Stimulated activated CD4-positive, alpha-beta T cell treated with anti-CD3 and anti-CD28 coated beads, Interleukin-15, amount 100 ng/mL, for 1 hour (primary cell): Measurements from ENCODE around the gene MFSD6L.

ENCODE experiments used
- DNase-seq, 2 donors: peaks; one replicate each; pipeline ENCODE4 v3.0.0-alpha.2; 2020; ENCODE audit warnings: low read depth in 1 of 2, low spot score in 1 of 2

MFSD6L gene

DNA sequence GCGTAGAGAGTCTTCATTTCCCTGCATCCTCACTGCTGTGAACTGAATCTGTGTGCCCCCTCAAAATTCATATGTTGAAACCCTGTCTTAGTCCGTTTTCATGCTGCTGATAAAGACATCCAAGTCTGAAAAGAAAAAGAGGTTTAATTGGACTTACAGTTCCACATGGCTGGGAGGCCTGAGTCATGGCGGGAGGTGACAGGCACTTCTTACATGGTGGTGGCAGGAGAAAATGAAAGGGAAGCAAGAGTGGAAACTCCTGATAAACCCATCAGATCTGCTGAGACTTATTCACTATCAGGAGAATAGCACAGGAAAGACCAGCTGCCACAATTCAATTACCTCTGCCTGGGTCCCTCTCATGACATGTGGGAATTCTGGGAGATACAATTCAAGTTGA, 51.4 kb downstream of the MFSD6L start:
- DNase-seq = no peak
